Endothelial cell of hepatic sinusoid (primary cell): ENCODE measurements around the gene CCDC152.
"Not testable (repeated sequence)": the region's sequence is repeated elsewhere in the genome, so short reads cannot be mapped to it uniquely, and the experiment has no call there.

ENCODE experiments used
- in situ Hi-C: cut with HindIII; loops from 2 replicates; pipeline ENCODE4 v1.10.0; 2017; ENCODE audit warnings: low sequenced_read_pairs

The CCDC152 gene, protein sequence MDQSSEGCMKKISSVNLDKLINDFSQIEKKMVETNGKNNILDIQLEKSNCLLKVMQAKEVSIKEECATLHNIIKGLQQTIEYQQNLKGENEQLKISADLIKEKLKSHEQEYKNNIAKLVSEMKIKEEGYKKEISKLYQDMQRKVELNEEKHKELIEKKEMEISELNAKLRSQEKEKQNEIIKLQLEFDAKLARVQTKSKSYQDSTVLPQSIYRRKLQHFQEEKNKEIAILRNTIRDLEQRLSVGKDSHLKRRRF

DNA sequence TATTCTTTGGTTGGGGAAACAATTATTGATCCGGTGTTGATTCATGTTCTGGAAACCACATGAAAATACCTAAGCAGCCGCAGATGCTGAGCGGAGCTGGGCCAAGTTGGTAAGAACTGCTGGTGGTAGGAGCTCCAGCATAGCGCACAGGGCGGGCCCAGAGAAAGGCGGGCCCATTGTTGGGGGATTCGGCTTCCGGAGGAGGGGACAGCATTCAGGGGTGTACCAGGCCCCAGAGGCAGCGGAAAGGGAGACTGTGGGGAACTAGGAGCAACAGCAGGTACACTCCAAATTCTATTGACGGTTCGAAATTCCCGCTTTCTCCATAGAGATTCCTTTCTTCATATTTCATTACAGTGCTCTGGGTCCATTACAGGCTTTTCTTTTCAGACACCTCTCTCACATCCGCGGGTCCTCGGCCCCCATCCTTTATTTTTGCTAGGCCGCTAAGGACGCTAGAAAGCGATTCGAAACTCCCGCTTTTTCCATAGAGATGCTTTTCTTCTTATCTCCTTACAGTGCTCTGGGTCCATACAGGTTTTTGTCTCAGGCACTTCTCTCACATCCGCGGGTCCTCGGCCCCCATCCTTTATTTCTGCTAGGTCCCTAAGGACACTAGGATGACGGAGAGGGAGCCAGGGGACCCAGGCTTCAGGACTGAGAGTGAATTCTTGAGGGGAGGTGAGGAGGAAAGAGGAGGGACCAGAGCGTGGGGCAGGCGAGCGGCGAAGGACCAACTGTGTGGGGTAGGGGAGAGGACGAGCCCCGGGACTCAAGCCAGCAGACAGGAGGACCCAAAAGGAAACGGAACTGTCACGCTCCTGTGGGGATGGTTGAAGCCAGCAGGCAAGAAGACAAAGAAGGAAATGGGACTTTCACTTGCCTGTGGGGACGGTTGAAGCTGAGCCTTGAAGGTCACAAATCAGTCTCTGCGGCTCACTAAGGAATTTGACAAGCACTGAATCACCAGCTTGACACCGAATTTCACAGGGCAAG, at the start of gene CCDC152:
Gene CCDC152, plus strand, starts transcription at position 213 of the 996 bp plus-strand sequence. CDS start 2,304 bp downstream, outside the sequence.
- in situ Hi-C loops = no loop called here

DNA sequence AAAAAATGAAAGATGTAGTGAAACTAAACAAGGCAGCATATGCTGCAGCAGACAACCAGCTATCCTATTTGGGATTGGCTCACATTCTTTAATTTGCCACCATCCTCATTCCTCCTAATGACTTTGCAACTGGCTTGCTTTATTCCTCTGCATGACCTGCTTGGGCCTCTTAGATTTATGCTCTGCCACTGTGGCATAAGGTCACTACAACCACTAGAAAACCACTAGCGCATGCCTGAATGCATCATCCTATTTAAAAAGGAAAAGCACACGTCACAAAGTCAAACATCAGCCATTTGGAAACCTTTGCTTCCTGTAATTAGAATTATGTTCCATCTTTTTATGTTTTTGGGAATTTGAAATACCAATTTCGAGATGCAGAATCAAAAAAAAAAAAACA, 40.8 kb upstream of the CCDC152 start:
- in situ Hi-C loops = no loop called here

DNA sequence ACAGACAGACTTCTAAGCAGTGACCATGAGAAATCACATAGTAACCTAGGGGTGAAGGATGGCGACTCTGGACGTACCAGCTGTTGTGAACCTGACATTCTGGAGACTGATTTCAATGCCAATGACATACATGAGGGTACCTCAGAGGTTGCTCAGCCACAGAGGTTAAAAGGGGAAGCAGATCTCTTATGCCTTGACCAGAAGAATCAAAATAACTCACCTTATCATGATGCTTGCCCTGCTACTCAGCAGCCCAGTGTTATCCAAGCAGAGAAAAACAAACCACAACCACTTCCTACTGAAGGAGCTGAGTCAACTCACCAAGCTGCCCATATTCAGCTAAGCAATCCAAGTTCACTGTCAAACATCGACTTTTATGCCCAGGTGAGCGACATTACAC, 38.0 kb upstream of the CCDC152 start:
- in situ Hi-C loops = no loop called here

DNA sequence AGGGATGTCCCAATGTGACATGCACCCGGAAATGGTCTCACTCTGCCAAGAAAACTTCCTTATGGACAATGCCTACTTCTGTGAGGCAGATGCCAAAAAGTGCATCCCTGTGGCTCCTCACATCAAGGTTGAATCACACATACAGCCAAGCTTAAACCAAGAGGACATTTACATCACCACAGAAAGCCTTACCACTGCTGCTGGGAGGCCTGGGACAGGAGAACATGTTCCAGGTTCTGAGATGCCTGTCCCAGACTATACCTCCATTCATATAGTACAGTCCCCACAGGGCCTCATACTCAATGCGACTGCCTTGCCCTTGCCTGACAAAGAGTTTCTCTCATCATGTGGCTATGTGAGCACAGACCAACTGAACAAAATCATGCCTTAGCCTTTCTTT, 37.6 kb upstream of the CCDC152 start:
- in situ Hi-C loops = no loop called here

DNA sequence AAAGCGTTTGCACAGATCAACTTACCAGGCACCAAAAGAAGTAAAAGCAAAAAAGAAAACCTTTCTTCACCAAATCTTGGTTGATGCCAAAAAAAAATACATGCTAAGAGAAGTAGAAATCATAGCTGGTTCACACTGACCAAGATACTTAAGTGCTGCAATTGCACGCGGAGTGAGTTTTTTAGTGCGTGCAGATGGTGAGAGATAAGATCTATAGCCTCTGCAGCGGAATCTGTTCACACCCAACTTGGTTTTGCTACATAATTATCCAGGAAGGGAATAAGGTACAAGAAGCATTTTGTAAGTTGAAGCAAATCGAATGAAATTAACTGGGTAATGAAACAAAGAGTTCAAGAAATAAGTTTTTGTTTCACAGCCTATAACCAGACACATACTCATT, 36.4 kb upstream of the CCDC152 start:
- in situ Hi-C loops = no loop called here

DNA sequence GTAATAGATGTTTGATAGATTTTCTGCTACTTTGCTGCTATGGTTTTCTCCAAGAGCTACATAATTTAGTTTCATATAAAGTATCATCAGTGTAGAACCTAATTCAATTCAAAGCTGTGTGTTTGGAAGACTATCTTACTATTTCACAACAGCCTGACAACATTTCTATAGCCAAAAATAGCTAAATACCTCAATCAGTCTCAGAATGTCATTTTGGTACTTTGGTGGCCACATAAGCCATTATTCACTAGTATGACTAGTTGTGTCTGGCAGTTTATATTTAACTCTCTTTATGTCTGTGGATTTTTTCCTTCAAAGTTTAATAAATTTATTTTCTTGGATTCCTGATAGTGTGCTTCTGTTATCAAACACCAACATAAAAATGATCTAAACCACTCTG, 35.1 kb upstream of the CCDC152 start:
- in situ Hi-C loops = no loop called here

DNA sequence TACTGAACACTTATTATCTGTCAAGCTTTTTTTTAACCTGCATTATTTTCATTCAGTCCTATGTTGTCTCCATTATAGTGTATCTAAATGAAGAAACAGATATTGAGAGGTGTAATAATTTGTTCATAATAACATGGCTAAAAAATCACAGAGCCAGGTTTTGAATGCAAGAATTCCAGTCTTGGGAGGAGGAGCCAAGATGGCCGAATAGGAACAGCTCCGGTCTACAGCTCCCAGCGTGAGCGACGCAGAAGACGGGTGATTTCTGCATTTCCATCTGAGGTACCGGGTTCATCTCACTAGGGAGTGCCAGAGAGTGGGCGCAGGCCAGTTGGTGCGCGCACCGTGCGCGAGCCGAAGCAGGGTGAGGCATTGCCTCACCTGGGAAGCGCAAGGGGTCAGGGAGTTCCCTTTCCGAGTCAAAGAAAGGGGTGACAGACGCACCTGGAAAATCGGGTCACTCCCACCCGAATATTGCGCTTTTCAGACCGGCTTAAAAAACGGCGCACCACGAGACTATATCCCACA, 22.0 kb upstream of the CCDC152 start:
- in situ Hi-C loops = not testable (repeated sequence)

DNA sequence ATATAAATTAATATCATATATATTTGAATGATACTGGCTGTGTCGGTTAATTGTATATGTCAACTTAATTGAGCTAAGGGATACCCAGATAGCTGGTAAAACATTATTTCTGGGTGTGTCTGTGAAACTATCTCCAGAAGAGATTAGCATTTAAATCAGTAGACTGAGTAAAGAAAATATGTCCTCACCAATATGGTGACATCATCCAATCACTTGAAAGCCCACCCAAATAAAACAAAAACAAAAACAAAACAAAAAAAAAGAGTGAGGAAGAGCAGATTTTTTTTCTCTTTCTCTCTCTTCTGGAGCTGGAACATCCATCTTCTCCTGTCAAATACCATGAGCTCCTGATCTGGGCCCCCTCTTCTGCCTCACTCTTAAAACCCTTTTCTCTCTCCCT, 15.7 kb upstream of the CCDC152 start:
- in situ Hi-C loops = no loop called here

DNA sequence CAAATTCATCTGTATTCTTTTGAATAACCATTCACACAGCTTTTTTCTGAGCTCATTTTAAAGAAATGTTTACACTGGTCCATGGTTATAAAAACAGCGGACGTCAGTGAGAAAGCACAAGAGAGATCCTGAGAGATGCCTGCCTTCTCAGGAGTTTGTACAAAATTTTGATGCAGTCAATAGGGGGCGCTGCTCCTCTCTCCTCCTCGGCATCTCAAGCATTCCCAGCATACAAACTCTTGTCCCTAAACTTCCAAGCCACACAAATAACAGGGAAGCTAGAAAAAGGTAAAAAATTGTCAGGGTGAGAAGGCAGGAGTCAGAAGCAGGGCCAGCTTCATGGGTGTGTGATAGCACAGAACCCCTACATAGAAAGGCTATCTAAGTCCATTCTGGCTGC, 11.2 kb upstream of the CCDC152 start:
- in situ Hi-C loops = no loop called here

DNA sequence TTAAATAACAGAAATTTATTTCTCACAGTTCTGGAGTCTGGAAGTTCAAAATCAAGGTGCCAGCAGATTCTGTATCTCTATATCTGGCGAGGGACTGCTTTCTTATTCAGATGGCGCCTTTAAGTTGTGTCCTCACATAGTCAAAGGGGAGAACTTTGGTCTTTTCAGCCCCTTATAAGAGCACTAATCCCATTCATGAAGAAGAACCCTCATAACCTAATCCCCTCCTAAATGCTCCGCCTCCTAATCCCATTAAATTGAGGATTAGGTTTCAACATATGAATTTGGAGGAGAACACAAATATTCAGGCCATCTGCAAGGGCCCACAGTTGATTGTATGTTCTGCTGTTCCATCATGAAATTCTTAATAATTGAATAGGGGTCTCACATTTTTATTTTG, 10.8 kb upstream of the CCDC152 start:
- in situ Hi-C loops = no loop called here

DNA sequence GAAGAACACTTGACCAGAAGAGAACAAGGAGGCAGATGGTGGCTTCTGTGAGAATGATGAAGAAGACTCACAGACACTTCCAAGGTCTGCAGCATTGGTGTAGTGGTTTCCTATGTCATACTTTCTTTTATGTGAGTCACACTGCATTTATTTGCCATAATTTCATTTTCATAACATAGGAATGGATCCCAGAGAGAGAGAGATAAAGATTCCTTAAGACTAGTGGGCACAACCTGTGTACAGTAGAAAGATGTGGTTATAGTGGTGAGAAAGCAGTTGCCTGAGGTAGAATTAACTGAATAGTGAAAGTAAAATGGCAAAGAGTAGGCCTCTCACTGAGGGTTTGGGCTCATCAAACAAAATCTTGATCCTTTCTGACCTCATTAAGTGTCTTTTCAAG, 7.6 kb upstream of the CCDC152 start:
- in situ Hi-C loops = no loop called here

DNA sequence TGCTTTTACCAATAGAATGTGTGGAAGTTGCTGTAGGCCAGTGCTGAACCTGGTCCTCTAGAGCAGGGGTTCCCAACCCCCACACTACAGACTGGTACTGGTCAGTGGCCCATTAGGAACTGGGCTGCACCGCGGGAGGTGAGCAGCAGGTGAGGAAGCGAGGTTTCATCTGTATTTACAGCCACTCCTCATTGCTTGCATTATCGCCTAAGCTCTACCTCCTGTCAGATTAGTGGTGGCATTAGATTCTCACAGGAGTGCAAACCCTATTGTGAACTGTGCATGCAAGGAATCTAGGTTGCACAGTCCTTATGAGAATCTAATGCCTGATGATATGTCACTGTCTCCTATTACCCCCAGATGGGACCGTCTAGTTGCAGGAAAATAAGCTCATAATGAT, 6.1 kb upstream of the CCDC152 start:
- in situ Hi-C loops = no loop called here

DNA sequence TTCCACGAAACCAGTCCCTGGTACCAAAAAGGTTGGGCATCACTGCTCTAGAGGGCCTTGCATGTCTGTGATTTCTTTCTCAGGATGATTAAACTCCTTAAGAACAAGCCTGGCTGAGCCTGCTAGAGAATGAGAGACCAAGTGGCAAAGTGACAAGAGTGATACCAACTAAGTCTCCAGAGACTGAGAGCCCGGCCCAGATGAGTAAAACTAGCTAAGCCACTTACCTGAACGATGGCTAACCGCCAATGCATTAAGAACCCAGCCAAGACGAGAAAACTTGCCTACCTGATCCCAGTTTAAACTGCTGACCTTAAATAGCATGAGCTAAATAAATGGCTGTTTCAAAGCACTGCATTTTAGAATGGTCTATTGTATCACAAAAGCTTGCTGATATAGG, 5.6 kb upstream of the CCDC152 start:
- in situ Hi-C loops = no loop called here

DNA sequence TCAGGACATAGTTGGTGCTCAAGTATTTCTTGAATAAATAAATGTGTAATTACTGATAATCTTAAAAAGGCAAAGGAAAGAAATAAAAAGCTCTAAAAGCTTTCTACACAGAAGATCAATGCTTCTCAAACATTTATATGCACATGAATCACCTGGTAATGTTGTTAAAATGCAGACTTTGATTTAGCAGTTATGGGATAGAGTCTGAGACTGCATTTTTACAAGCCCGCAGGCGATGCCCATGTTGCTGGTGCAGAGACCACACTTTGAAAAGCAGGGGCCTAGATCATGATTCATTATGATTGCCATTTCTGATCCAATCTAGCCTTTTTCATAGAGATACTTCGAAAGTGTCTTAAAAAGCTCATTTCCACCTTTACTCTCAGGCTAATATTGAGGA, 3.5 kb upstream of the CCDC152 start:
- in situ Hi-C loops = no loop called here

DNA sequence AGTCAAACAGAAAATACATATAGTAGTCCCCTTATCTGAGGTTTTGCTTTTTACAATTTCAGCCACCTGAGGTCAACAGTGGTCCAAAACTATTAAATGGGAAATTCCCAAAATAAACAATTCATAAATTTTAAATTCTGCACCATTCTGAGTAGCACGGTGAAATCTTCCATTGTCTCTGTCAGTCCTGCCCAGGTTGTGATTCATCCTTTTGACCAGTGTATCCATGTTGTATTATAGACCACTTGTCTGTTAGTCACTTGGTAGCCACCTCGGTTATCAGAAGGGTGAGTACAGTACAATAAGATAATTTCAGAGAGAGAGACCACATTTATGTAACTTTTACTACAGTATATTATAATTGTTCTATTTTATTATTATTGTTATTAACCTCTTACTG, 2.8 kb downstream of the CCDC152 start:
- in situ Hi-C loops = no loop called here

DNA sequence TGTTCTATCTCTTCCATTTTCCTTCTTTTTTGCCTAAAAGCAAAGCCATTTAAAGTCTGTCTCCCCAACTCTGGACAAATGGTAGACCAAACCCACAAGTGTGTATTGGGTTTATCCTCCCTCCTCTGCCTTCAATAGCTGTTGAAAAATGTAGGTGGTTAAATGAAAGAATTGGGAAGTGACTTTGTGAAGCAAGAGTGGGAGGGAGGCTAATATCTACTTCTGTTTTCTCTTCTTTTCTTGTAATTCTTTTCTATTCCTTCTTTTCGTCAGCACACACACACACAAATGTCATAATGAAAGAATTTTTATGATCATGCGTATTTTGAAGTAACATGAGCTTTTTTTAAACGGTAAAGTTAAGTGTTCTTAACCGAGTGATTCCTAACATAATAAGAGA, 3.8 kb downstream of the CCDC152 start:
- in situ Hi-C loops = no loop called here

DNA sequence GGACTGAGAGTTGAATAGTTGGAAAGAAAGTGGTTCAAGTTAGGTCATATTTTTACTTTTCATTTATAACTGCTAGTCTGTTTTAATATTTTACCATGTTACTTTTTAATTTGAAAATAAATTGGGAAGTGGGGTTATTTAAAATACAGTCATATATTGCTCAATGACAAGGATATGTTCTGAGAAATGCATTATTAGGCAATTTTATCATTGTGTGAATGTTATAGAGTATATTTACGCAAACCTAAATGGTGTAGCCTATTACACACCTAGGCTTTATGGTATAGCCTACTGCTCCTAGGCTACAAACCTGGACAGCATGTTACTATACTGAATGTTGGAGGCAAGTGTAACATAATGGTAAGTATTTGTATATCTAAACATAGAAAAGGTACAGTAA, 5.2 kb downstream of the CCDC152 start:
- in situ Hi-C loops = no loop called here

DNA sequence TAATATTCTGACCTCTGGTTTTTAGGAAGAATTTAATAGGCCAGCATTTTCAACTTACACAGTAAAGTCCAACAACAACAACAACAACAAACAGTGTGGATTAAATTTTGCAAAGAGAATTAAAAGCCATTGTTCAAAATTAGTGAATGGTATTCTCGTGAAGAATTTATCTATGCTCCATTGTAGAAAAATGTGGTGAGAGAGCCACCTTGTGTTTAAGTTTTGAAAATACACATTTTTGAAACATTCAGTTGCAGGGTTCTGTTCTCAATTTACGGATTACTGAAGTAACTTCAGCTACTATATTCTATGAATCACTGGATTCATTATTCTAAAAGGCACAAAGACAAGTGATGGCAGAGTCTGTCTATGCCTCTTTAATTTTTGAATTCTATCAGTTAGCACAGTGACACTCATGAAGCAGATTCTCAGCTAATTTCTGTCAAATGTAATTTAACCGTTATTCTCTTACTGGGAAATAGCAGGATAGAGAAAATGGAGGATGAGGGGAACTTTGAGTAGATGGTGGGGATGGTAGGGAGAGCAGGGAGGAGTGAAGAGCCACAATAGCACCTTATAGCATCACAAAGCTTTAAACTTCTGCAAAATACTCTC, 11.0 kb downstream of the CCDC152 start:
- in situ Hi-C loops = loop anchor here (5.0 kb wide), 1 partner anchor 65 kb away; no protein-coding TSS in a partner anchor

DNA sequence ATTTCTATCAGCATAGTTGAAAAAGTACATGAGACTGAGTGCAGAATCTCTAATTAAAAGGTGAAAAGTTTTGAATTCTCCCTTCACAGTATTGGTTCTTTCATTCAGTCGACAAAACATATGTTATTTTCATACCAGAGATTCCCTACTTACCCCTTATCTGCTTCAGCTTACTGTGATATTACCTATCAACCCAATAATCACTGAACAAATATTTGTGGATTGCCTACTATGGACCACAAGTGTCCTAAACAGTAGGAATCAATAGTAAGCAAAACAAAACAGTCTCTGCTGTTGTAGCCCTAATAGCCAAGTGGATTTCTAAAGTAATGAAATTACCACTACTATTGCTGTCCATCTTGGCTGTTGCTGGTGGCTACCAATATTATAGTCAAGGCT, 11.5 kb downstream of the CCDC152 start:
- in situ Hi-C loops = loop anchor here (5.0 kb wide), 1 partner anchor 66 kb away; no protein-coding TSS in a partner anchor

DNA sequence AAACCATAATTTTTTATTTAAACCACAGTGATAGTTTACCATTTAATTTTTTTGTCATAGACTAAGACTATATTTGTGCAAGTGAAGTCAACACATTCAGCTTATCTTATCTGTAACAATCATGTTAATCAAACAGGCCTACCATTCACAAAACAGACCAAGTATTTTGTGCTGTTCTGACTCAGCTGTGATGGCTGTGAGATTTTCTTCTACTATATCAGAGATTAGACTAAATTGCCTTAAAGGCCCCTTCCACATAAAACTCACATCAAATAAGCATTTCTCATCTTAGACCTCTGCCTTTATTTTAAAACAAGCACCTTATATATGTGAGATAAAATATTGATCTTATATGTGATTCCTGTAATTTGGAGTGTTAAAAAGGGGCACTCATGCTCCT, 13.4 kb downstream of the CCDC152 start:
- in situ Hi-C loops = no loop called here

DNA sequence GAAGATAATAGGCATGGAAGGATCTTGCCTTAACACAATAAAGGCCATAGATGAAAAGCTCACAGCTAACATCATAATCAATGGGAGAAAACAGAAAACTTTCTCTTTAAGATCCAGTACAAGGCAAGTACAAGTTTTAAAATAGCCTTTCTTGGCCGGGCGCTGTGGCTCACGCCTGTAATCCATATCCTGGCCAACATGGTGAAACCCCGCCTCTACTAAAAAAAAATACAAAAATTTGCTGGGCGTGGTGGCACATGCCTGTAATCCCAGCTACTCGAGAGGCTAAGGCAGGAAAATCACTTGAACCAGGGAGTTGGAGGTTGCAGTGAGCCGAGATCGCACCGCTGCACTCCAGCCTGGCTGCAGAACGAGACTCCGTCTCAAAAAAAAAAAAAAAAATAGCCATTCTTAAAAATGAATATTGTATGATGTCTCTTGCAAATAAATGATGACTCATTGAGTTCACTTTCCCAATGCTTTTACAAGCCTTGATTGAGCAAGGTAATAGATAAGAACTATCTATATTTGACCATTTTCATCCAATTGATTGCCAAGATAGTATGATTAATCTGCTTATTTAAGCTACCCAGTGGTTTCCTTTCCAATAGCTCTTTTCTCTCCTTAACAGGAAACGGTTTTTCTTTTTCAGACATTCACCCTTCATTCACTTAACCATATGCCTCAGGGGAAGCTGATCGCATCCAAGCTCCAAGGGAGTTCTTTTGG, 15.8 kb downstream of the CCDC152 start:
- in situ Hi-C loops = no loop called here
